ENCODE measurements around the gene KRT83. TPM values are rescaled to one million over a fixed set of nuclear protein-coding genes. Genes with fewer than 3 reads are reported as not detected.

The KRT83 gene
- total RNA-seq, 6 donors from 2014 or later, result not detected

DNA sequence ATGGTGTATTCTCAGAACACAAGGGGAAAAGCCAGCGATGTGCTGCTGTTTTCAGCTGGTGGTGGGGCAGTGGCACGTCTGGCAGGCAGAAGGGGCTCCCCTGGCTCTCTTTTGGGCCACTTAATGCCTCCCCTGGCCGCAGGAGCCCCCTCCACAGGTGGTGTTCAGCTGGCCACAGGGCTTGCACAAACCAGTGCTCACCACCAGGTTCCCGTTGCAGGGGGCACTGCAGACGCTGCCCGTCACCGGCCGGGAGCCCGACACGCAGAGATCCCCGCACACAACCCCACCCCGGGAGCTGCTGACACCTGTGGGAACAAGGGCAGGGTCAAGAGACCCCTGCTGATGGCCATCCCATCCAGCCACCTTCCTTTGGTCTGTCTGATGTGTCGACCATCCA lies 6.7 kb downstream of the KRT83 start:
- Histone ChIP-seq H3K4me3 (no peak overlapping the region), H3K36me3 (no peaks in the 10 kb centered on the region), H3K27me3 (no peaks in the 10 kb centered on the region), H3K9me3 (no peaks in the 10 kb centered on the region), H3K27ac (no peak overlapping the region), H3K4me1 (no peaks in the 10 kb centered on the region)
- DNase-seq (peak in 1 of 2 donors; percentile 77), ATAC-seq (ENCODE audit: low FRiP score in 2 of 2) (no peak)
- 72 to 84% methylated on average over 11 to 12 of the region's 13 CpGs for WGBS, 2 donors
- TF ChIP-seq POLR2A (IDR thresholded peaks at IDR 0.05) (no peak), EP300 (IDR thresholded peaks at IDR 0.05) (no peak), POLR2AphosphoS5 (IDR thresholded peaks at IDR 0.05) (no peak)
- TF ChIP-seq, protein P1, sequence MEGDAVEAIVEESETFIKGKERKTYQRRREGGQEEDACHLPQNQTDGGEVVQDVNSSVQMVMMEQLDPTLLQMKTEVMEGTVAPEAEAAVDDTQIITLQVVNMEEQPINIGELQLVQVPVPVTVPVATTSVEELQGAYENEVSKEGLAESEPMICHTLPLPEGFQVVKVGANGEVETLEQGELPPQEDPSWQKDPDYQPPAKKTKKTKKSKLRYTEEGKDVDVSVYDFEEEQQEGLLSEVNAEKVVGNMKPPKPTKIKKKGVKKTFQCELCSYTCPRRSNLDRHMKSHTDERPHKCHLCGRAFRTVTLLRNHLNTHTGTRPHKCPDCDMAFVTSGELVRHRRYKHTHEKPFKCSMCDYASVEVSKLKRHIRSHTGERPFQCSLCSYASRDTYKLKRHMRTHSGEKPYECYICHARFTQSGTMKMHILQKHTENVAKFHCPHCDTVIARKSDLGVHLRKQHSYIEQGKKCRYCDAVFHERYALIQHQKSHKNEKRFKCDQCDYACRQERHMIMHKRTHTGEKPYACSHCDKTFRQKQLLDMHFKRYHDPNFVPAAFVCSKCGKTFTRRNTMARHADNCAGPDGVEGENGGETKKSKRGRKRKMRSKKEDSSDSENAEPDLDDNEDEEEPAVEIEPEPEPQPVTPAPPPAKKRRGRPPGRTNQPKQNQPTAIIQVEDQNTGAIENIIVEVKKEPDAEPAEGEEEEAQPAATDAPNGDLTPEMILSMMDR (IDR thresholded peaks at IDR 0.05), result no peak

DNA sequence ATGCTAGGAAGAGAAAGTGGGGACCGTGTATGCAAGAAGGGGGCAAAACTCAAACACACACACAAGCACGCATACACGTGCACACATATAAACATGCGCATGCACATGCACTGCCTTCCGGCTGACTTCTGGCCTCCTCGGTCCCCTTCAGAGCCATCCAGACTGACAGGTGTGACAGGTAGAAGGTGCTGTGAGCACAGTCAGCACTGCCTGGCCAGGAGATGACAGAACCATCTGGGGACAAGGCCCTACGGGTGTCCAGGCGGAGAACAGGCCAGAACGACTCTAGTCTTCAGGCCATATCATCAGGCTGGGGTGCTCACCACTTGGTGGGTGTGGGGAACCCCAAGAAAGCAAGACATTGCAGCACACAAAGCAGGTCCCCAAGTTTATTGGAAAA lies 7.3 kb downstream of the KRT83 start:
- H3K27ac ChIP-seq, result no peak overlapping the region
- ATAC-seq (ENCODE audit: low FRiP score in 2 of 2) (no peak), DNase-seq (no peak)
- TF ChIP-seq, protein P1 (IDR thresholded peaks at IDR 0.05), result no peak
- TF ChIP-seq EP300 (IDR thresholded peaks at IDR 0.05), result no peak
- TF ChIP-seq POLR2A (IDR thresholded peaks at IDR 0.05), result no peak
- TF ChIP-seq POLR2AphosphoS5 (IDR thresholded peaks at IDR 0.05), result no peak
- peaks cover 0 to 1% (median 0%) of the 10 kb centered on the region in 4 donors for H3K4me1 ChIP-seq
- H3K4me3 ChIP-seq, result no peak overlapping the region
- 75 to 85% methylated on average over 8 to 9 of the region's 9 CpGs for WGBS, 2 donors
- no peaks in the 10 kb centered on the region for H3K36me3 ChIP-seq
- H3K27me3 ChIP-seq, result no peaks in the 10 kb centered on the region
- H3K9me3 ChIP-seq, result no peaks in the 10 kb centered on the region

DNA sequence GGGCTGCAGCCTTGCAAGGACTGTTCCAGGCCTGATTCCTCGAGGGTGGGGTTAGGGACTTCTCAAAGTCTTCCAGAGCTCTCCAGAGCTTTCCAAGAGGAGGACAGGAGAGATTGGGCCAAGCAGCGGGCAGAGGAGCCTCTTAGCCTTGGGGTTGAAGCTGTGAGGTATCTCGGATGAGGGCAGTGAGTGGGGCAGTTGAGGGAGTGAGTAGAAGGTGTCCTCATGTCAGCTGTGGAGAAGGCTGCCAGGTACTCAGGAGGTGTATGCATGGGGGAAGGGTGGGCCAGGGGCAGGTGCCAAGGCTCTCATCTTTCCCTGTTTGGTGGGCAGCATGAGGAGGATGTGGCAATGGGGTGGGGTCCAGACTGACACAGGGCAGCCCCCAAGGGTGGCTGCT lies 7.7 kb downstream of the KRT83 start:
- H3K36me3 ChIP-seq, result no peaks in the 10 kb centered on the region
- TF ChIP-seq POLR2AphosphoS5 (IDR thresholded peaks at IDR 0.05), result no peak
- 54 to 69% methylated on average over 3 of the region's 3 CpGs for WGBS, 2 donors
- peaks cover 0 to 1% (median under 1%) of the 10 kb centered on the region in 4 donors for H3K27me3 ChIP-seq
- no peak overlapping the region for H3K27ac ChIP-seq
- no peak overlapping the region for H3K4me3 ChIP-seq
- DNase-seq, result peak in 1 of 2 donors; percentile 6
- H3K9me3 ChIP-seq, result no peaks in the 10 kb centered on the region
- no peak for ATAC-seq (ENCODE audit: low FRiP score in 2 of 2)
- peaks cover 0 to 6% (median under 1%) of the 10 kb centered on the region in 4 donors for H3K4me1 ChIP-seq

DNA sequence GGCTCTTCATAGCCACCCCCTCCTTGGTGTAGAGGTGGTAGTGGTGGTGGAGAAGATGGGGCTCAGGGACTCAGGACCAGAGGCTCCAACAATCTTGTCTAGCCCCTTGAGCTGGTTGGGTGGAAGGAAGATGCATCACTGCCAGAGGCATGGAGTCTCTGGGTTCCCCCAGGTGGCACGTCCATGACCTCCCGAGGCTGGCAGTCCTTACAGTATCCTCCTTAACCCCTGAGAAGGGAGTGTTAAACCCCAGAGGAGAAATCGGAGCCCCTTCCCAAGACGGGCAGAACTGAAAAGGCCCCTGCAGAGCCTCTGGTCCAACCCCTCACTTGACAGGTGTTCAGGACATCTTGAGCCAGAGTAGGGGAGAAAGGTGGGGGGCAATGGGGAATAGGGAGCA lies 9.1 kb downstream of the KRT83 start:
- Histone ChIP-seq H3K9me3 (no peaks in the 10 kb centered on the region), H3K4me3 (no peak overlapping the region), H3K36me3 (no peaks in the 10 kb centered on the region), H3K27ac (no peak overlapping the region), H3K27me3 (peaks cover 0 to 7% (median 6%) of the 10 kb centered on the region in 4 donors), H3K4me1 (peaks cover 0 to 14% (median 5%) of the 10 kb centered on the region in 4 donors)
- DNase-seq, result no peak
- WGBS, 2 donors, result 77 to 87% methylated on average over 4 of the region's 4 CpGs
- TF ChIP-seq, protein P1 (IDR thresholded peaks at IDR 0.05), result no peak
- TF ChIP-seq POLR2AphosphoS5 (IDR thresholded peaks at IDR 0.05) (no peak), EP300 (IDR thresholded peaks at IDR 0.05) (no peak), POLR2A (IDR thresholded peaks at IDR 0.05) (no peak)
- no peak for ATAC-seq (ENCODE audit: low FRiP score in 2 of 2)

DNA sequence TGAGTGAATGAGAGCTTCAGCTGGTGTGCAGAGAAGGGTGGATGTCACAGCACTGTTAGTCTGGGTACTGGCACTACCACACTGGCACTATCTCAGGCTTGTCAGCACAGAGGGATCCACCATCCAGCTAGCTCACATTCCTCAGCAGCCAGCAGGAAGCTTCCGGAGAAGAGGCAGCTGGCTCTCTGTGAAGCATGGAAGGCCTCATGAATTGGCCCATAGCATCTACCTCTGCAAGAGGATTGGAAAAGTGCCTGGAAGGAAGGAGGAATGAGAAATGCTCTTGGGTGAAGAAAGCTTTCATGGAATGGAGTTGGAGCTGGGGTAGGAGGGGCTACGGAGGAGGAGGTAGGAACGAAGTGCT lies 9.9 kb downstream of the KRT83 start:
- Histone ChIP-seq H3K4me1 (peaks cover 0 to 14% (median 5%) of the 10 kb centered on the region in 4 donors), H3K27me3 (peaks cover 0 to 7% (median 6%) of the 10 kb centered on the region in 4 donors), H3K4me3 (no peak overlapping the region), H3K27ac (no peak overlapping the region), H3K9me3 (no peaks in the 10 kb centered on the region), H3K36me3 (no peaks in the 10 kb centered on the region)
- TF ChIP-seq EP300 (IDR thresholded peaks at IDR 0.05) (no peak), POLR2AphosphoS5 (IDR thresholded peaks at IDR 0.05) (no peak), POLR2A (IDR thresholded peaks at IDR 0.05) (no peak)
- TF ChIP-seq, protein P1 (IDR thresholded peaks at IDR 0.05), result no peak
- no peak for DNase-seq
- 80 to 81% methylated on average over 3 of the region's 3 CpGs for WGBS, 2 donors
- ATAC-seq (ENCODE audit: low FRiP score in 2 of 2), result no peak
